HL-60 (cell line): ENCODE data around the gene OSBPL10.
A peak's percentile ranks its signal among the peaks of the same experiment; 100 is the strongest.

Experiments used
- DNase-seq, 2 experiments: peaks; one replicate each; pipeline ENCODE4 v3.0.0-alpha.2; 2010 to 2020; ENCODE audit warnings: low read depth in 1 of 2, low spot score in 1 of 2
- H3K27ac ChIP-seq: fragments of 250-450 bp; sonication (Bioruptor Pico); replicated peaks from 2 replicates; pipeline ENCODE4 v1.5.1; 2020; ENCODE audit warnings: mild to moderate bottlenecking, moderate library complexity
- H3K27me3 ChIP-seq: fragments of 250-450 bp; sonication (Bioruptor Pico); 2 replicates; pipeline ENCODE4 v1.5.1; 2021; ENCODE audit warnings: mild to moderate bottlenecking, moderate library complexity; ENCODE audit not compliant: insufficient read depth, poor library complexity, severe bottlenecking
- H3K4me3 ChIP-seq: replicated peaks from 2 replicates; pipeline ENCODE4 v1.5.1; 2011; ENCODE audit warnings: mild to moderate bottlenecking, control low read depth, low read length; ENCODE audit not compliant: insufficient read depth
- CTCF ChIP-seq: IDR thresholded peaks from one replicate; pipeline ENCODE4 v1.5.1; 2011; ENCODE audit warnings: low read length, control low read depth, inconsistent platforms; ENCODE audit not compliant: insufficient read depth
- GABPA ChIP-seq: IDR thresholded peaks from 2 replicates; pipeline ENCODE4 v1.6.1; 2012; ENCODE audit warnings: low read depth
- POLR2AphosphoS5 ChIP-seq: IDR thresholded peaks from 2 replicates; pipeline ENCODE4 v1.6.1; 2012; ENCODE audit warnings: low read depth
- REST ChIP-seq: IDR thresholded peaks from 2 replicates; pipeline ENCODE4 v1.6.1; 2012; ENCODE audit warnings: low read depth; ENCODE audit not compliant: insufficient replicate concordance
- SPI1 ChIP-seq: IDR thresholded peaks from 2 replicates; pipeline ENCODE4 v1.6.1; 2012; ENCODE audit warnings: low read depth, mild to moderate bottlenecking, borderline replicate concordance

OSBPL10 gene

DNA sequence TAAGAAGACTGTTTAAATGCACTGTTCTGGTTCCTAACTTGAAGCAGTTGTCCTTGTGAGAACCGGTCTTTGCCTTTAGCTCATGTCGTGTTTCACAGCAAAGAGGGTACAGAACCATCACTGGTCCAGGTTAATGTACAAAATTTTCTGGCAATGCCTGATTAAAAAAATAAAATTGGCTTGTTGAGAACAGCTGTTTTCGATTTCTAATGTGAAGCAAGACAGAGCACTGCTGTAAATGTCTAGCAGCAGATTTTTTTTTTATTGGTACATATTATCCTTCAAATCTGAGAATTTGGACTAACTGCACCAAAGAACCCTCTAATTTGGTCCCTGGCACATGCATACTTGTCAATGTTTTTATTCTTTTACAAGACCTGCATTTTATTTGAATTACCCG is 345.0 kb downstream of the OSBPL10 start:
- Histone ChIP-seq H3K4me3 (no peak overlapping the region), H3K27me3 (no peaks in the 10 kb centered on the region), H3K27ac (no peak overlapping the region)
- no peak for DNase-seq
- no peak for TF ChIP-seq GABPA

DNA sequence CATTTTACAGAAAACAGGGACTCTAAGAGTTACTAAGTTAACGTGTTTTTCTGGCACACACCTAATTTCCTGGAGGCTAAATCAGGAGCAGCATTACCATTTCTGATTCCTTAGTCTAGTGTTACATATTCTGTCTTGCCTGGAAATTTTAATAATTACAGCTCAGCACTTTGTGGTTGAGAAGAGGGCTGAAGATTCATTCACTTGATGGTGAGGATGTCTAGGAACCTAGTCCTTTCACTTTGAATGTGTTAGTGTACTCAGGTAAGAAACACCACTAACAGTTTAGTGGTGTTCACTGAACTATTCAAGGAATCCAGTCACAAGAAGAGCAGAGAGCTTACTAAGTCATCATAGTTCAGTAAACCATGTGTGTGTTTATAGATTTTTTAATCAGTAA is 345.5 kb downstream of the OSBPL10 start:
- Histone ChIP-seq H3K27me3 (no peaks in the 10 kb centered on the region), H3K27ac (no peak overlapping the region), H3K4me3 (no peak overlapping the region)
- no peak for DNase-seq
- TF ChIP-seq GABPA = no peak
- no peak for TF ChIP-seq POLR2AphosphoS5
- TF ChIP-seq CTCF = no peak
- no peak for TF ChIP-seq SPI1
- TF ChIP-seq REST = no peak

GRCh38 chr3:31634476-31634875 is 346.6 kb downstream of the OSBPL10 start:
- TF ChIP-seq GABPA = no peak
- no peak for TF ChIP-seq REST
- TF ChIP-seq POLR2AphosphoS5 = no peak
- no peak for TF ChIP-seq CTCF
- TF ChIP-seq SPI1 = no peak
- no peak for DNase-seq
- Histone ChIP-seq H3K4me3 (no peak overlapping the region), H3K27me3 (no peaks in the 10 kb centered on the region), H3K27ac (no peak overlapping the region)

- no peak overlapping the region for H3K27ac ChIP-seq
- TF ChIP-seq CTCF = no peak
- TF ChIP-seq SPI1 = peak; percentile 27; the same call in 1 of the 2 replicates
- no peak overlapping the region for H3K4me3 ChIP-seq
- no peaks in the 10 kb centered on the region for H3K27me3 ChIP-seq
- no peak for DNase-seq
Measured at GRCh38 chr3:31629054-31629453, 352.0 kb downstream of the OSBPL10 start.
